Naive thymus-derived CD4-positive, alpha-beta T cell (primary cell): ENCODE measurements around the gene SPTBN5. TPM values are rescaled to one million over a fixed set of nuclear protein-coding genes. Genes with fewer than 3 reads are reported as not detected.
A peak's percentile ranks its signal among the peaks of the same experiment; 100 is the strongest.

ENCODE experiments used
- ATAC-seq: fragments of 150-1000 bp; cut with Tn5 transposase; 2 replicates; pipeline ENCODE4 v1.10.0; 2021; ENCODE audit warnings: mild to moderate bottlenecking, moderate library complexity
- CTCF ChIA-PET: fragments of 350-600 bp; sonication (Branson Sonifier 250); formaldehyde crosslinking; loops from one replicate; lab custom pipeline; 2021; ENCODE audit warnings: antibody characterized with exemption; lab: Charles Lee
- POLR2A ChIA-PET: fragments of 350-600 bp; sonication (Branson Sonifier 250); formaldehyde crosslinking; loops from one replicate; lab custom pipeline; 2021; ENCODE audit warnings: antibody characterized with exemption, inconsistent platforms; lab: Charles Lee
- DNase-seq, 9 donors: peaks; one replicate each; pipeline versions ENCODE4 v3.0.0 to v3.0.0-alpha.2; 2020 to 2022; ENCODE audit warnings: mixed read lengths in 1 of 9
- H3K27ac ChIP-seq: one replicate; pipeline ENCODE4 v1.7.0; 2013; ENCODE audit warnings: mild to moderate bottlenecking, low read depth, low read length, moderate library complexity
- H3K27me3 ChIP-seq, 2 donors: one replicate each; pipeline ENCODE4 v1.7.0; 2013; ENCODE audit warnings: low read length in 2 of 2, mild to moderate bottlenecking in 2 of 2, moderate library complexity in 2 of 2; ENCODE audit not compliant: control insufficient read depth in 2 of 2, insufficient read depth in 2 of 2
- H3K36me3 ChIP-seq, 3 experiments: 1 replicate in 2 of 3; 2 replicates in 1 of 3; pipeline ENCODE4 v1.7.0; 2013; ENCODE audit warnings: low read length in 3 of 3, mild to moderate bottlenecking in 3 of 3, moderate library complexity in 1 of 3; ENCODE audit not compliant: insufficient read depth in 3 of 3, control insufficient read depth in 2 of 3
- H3K4me1 ChIP-seq, 2 donors: one replicate each; pipeline ENCODE4 v1.7.0; 2013; ENCODE audit warnings: low read length in 2 of 2, mild to moderate bottlenecking in 2 of 2, moderate library complexity in 1 of 2; ENCODE audit not compliant: control insufficient read depth in 2 of 2, insufficient read depth in 2 of 2
- H3K4me3 ChIP-seq: 2 replicates; pipeline ENCODE4 v1.7.0; 2013; ENCODE audit warnings: mild to moderate bottlenecking, low read length
- H3K9me3 ChIP-seq, 3 experiments: 1 replicate in 2 of 3; 2 replicates in 1 of 3; pipeline ENCODE4 v1.7.0; 2013; ENCODE audit warnings: low read length in 3 of 3; ENCODE audit not compliant: control insufficient read depth in 2 of 3
- H3K27ac Mint-ChIP-seq, 9 donors: one replicate each; pipeline ENCODE4 v1.8.0; 2020 to 2022; ENCODE audit warnings: mixed read lengths in 9 of 9, mild to moderate bottlenecking in 8 of 9, moderate library complexity in 5 of 9, inconsistent platforms in 2 of 9
- H3K27me3 Mint-ChIP-seq, 5 donors: one replicate each; pipeline ENCODE4 v1.8.0; 2021 to 2022; ENCODE audit warnings: mixed read lengths in 5 of 5, mild to moderate bottlenecking in 1 of 5
- H3K36me3 Mint-ChIP-seq, 5 donors: one replicate each; pipeline ENCODE4 v1.8.0; 2020 to 2022; ENCODE audit warnings: mixed read lengths in 5 of 5, mild to moderate bottlenecking in 3 of 5, inconsistent platforms in 1 of 5
- H3K4me1 Mint-ChIP-seq, 7 donors: one replicate each; pipeline ENCODE4 v1.8.0; 2020 to 2022; ENCODE audit warnings: mixed read lengths in 7 of 7, mild to moderate bottlenecking in 3 of 7, inconsistent platforms in 1 of 7
- H3K4me3 Mint-ChIP-seq, 10 donors: one replicate each; pipeline ENCODE4 v1.8.0; 2020 to 2022; ENCODE audit warnings: mild to moderate bottlenecking in 10 of 10, mixed read lengths in 10 of 10, moderate library complexity in 6 of 10, inconsistent platforms in 2 of 10
- H3K9me3 Mint-ChIP-seq, 11 donors: one replicate each; pipeline ENCODE4 v1.8.0; 2020 to 2022; ENCODE audit warnings: mixed read lengths in 11 of 11, mild to moderate bottlenecking in 4 of 11, inconsistent platforms in 1 of 11, moderate library complexity in 1 of 11
- intact Hi-C, 2 donors: fragments of 100-400 bp; cut with micrococcal nuclease; formaldehyde crosslinking; loops; one replicate each; pipeline ENCODE4 v1.15.1; 2023
- polyA plus RNA-seq, 2 donors: library from polyadenylated mRNA; unstranded; fragments of 300-500 nt; fragmentation: Illumina TruSeq; gene quantifications; one replicate each; pipeline ENCODE4 v1.2.3, GENCODE V29; 2021
- total RNA-seq, 6 experiments: library from RNA in 5 of 6; stranded (reverse) in 5 of 6; gene quantifications; 1 replicate in 5 of 6; 2 replicates in 1 of 6; pipeline ENCODE4 v1.2.3 and lab custom pipeline; 2021 to 2026

SPTBN5 gene
- total RNA-seq (1 to 10 TPM; 1.4 to 2.7 (median 1.9) TPM), polyA plus RNA-seq (under 1 TPM in 1 of 2 donors, not detected in 1; 0.12 TPM), total RNA-seq (lab: John Stamatoyannopoulos, UW) (19.7 reads per million, percentile 50 among the genes with 10 or more reads in this experiment)

GRCh38 chr15:41893422-41894250 is at the start of gene SPTBN5:
Gene SPTBN5, minus strand, starts transcription at chr15:41894053. Its CDS starts 556 bp downstream, at chr15:41893497.
- no peaks in the 10 kb centered on the region for H3K36me3 ChIP-seq
- no peak for DNase-seq
- no peak for ATAC-seq
- H3K4me1 ChIP-seq, result peaks cover 35 to 39% of the 10 kb centered on the region in 2 donors
- peak within 1 kb of the TSS; percentile 27 for H3K4me3 ChIP-seq
- H3K27ac Mint-ChIP-seq, result peak within 1 kb of the TSS; percentile 92 to 99 (median 97)
- intact Hi-C loops, result loop anchor here (1.0 to 2.0 kb wide), 6 partner anchors 11 to 119 kb away; partner anchors contain the start of genes EHD4 (in 1 of the 2), JMJD7 (in 1 of the 2) and MAPKBP1 (in 1 of the 2)
- peak within 1 kb of the TSS; percentile 37 to 78 (median 70) for H3K4me3 Mint-ChIP-seq
- no peaks in the 10 kb centered on the region for H3K27me3 ChIP-seq
- CTCF ChIA-PET, result interaction anchor here (0.9 to 4.8 kb wide), 7 partner anchors 9 to 120 kb away, joined by 3 to 25 read pairs (median 7); partner anchors contain the start of gene MAPKBP1
- H3K36me3 Mint-ChIP-seq, result peaks cover 0 to 4% (median 0%) of the 10 kb centered on the region in 5 donors
- no peaks in the 10 kb centered on the region for H3K27me3 Mint-ChIP-seq
- H3K4me1 Mint-ChIP-seq, result peaks cover 19 to 53% (median 41%) of the 10 kb centered on the region in 7 donors
- peak within 1 kb of the TSS; percentile 80 for H3K27ac ChIP-seq
- POLR2A ChIA-PET, result interaction anchor here (0.6 to 2.8 kb wide), 9 partner anchors 11 to 120 kb away, joined by 3 to 13 read pairs (median 4); partner anchors contain the start of genes EHD4 and MAPKBP1
- no peaks in the 10 kb centered on the region for H3K9me3 Mint-ChIP-seq
- no peaks in the 10 kb centered on the region for H3K9me3 ChIP-seq

DNA sequence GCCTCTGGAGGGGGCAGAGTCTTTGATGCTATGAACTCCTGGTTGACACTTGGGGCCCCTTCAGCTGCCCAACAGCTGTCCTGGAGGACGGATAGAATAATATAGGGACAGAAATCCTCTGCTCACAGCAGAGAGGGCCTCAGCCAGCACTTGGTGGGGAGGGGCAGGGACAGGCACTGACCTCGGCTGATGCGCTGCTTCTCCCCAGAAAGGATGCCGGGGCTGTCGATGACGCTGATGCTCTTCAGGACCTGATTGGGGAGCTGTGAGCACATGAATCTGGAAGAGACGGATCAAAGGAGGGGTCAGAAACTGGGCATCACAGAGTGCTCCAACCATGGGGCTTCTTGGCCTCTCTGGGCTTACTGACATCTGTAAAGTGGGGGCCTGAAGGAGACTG is 49.0 kb upstream of the SPTBN5 start:
- intact Hi-C loops, result no loop called here
- H3K27me3 ChIP-seq, result no peaks in the 10 kb centered on the region
- Mint-ChIP-seq H3K4me3 (no peak overlapping the region), H3K27me3 (no peaks in the 10 kb centered on the region), H3K4me1 (peaks cover 9 to 40% (median 16%) of the 10 kb centered on the region in 7 donors), H3K36me3 (peaks cover 0 to 27% (median 5%) of the 10 kb centered on the region in 5 donors), H3K27ac (peak overlapping the region in 6 of 9 donors; percentile 6 to 70 (median 56)), H3K9me3 (no peaks in the 10 kb centered on the region)
- H3K9me3 ChIP-seq, result no peaks in the 10 kb centered on the region
- H3K36me3 ChIP-seq, result peaks cover 0 to 20% (median 0%) of the 10 kb centered on the region in 3 experiments
- ATAC-seq, result no peak
- H3K27ac ChIP-seq, result no peak overlapping the region
- H3K4me1 ChIP-seq, result peaks cover 7 to 10% of the 10 kb centered on the region in 2 donors
- no peak overlapping the region for H3K4me3 ChIP-seq
- CTCF ChIA-PET, result no interaction called here
- DNase-seq, result no peak
- POLR2A ChIA-PET, result interaction anchor here (0.6 to 1.2 kb wide), 4 partner anchors 8 to 111 kb away, joined by 3 to 4 read pairs (median 3); no protein-coding TSS in a partner anchor

DNA sequence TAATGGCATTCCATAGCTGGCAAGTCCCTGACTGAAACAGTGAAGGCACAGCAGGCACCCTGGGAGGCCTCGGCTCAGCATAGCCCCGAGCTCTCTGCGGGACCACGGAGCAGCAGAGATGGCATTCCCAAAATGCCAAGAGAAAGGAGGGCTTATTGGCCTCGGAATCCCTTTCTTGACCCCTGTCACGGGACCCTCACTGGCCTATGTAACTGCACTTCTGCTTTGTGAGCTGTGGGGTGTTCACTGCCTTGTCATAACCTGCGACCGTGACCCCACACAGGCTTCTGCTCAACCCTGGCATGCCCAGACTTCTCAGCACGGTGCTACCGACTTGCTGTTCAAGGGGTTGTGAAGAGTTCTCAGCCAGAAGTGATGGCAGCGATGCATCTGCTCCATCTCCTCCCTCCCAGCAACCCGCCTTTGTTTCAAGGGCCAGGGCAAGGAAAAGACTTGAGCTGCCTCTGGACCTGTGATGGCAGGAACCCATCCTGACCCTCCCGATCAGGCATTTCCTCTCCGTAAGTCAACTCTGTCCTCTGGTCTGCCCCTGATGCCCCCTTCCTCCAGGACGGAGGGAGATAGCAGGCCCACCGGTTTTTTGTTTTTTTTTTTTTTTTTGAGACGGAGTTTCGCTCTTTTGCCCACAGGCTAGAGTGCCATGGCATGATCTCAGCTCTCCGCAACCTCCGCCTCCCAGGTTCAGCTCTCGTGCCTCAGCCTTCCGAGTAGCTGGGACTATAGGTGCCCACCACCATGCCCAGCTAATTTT is 48.0 kb upstream of the SPTBN5 start:
- Histone ChIP-seq H3K27me3 (no peaks in the 10 kb centered on the region), H3K9me3 (no peaks in the 10 kb centered on the region), H3K36me3 (peaks cover 0 to 20% (median 0%) of the 10 kb centered on the region in 3 experiments), H3K4me1 (peaks cover 17 to 21% of the 10 kb centered on the region in 2 donors), H3K27ac (no peak overlapping the region), H3K4me3 (no peak overlapping the region)
- Mint-ChIP-seq H3K27ac (peak overlapping the region in 4 of 9 donors; percentile 28 to 72 (median 48)), H3K27me3 (no peaks in the 10 kb centered on the region), H3K9me3 (no peaks in the 10 kb centered on the region), H3K4me3 (no peak overlapping the region), H3K36me3 (peaks cover 0 to 27% (median 5%) of the 10 kb centered on the region in 5 donors), H3K4me1 (peaks cover 14 to 45% (median 27%) of the 10 kb centered on the region in 7 donors)
- no peak for DNase-seq
- no peak for ATAC-seq
- ChIA-PET POLR2A (interaction anchor here (0.7 to 2.2 kb wide), 4 partner anchors 8 to 197 kb away, joined by 3 to 10 read pairs (median 3); partner anchors contain the start of gene EHD4), CTCF (no interaction called here)
- intact Hi-C loops, result no loop called here

GRCh38 chr15:41940441-41940857 is 46.6 kb upstream of the SPTBN5 start:
- H3K27me3 Mint-ChIP-seq, result no peaks in the 10 kb centered on the region
- intact Hi-C loops, result no loop called here
- no peaks in the 10 kb centered on the region for H3K9me3 ChIP-seq
- H3K4me3 ChIP-seq, result no peak overlapping the region
- no peak for ATAC-seq
- no peaks in the 10 kb centered on the region for H3K27me3 ChIP-seq
- peaks cover 28 to 58% (median 41%) of the 10 kb centered on the region in 7 donors for H3K4me1 Mint-ChIP-seq
- POLR2A ChIA-PET, result interaction anchor here (0.6 to 2.2 kb wide), 3 partner anchors 9 to 515 kb away, joined by 3 to 10 read pairs (median 6); partner anchors contain the start of gene EHD4
- H3K27ac ChIP-seq, result no peak overlapping the region
- no peaks in the 10 kb centered on the region for H3K9me3 Mint-ChIP-seq
- DNase-seq, result peak in 1 of 9 donors; percentile 62
- H3K36me3 Mint-ChIP-seq, result peaks cover 0 to 27% (median 5%) of the 10 kb centered on the region in 5 donors
- H3K27ac Mint-ChIP-seq, result peak overlapping the region; percentile 38 to 93 (median 63)
- H3K36me3 ChIP-seq, result peaks cover 0 to 14% (median 0%) of the 10 kb centered on the region in 3 experiments
- H3K4me1 ChIP-seq, result peaks cover 31 to 35% of the 10 kb centered on the region in 2 donors
- peak overlapping the region in 1 of 10 donors; percentile 59 for H3K4me3 Mint-ChIP-seq
- CTCF ChIA-PET, result interaction anchor here (0.5 to 1.0 kb wide), 2 partner anchors 166 to 1196 kb away, joined by 3 read pairs; partner anchors contain the start of gene MAPKBP1

- ChIA-PET POLR2A (interaction anchor here (0.6 to 2.2 kb wide), 3 partner anchors 32 to 1222 kb away, joined by 3 to 10 read pairs (median 3); partner anchors contain the start of gene EHD4), CTCF (interaction anchor here (1.0 to 1.7 kb wide), 3 partner anchors 11 to 166 kb away, joined by 3 to 8 read pairs (median 5); partner anchors contain the start of gene MAPKBP1)
- Mint-ChIP-seq H3K27ac (peak overlapping the region in 7 of 9 donors; percentile 38 to 93 (median 61)), H3K9me3 (no peaks in the 10 kb centered on the region), H3K4me3 (peak overlapping the region in 1 of 10 donors; percentile 59), H3K27me3 (no peaks in the 10 kb centered on the region), H3K36me3 (peaks cover 0 to 23% (median 5%) of the 10 kb centered on the region in 5 donors), H3K4me1 (peaks cover 33 to 62% (median 45%) of the 10 kb centered on the region in 7 donors)
- DNase-seq, result no peak
- H3K9me3 ChIP-seq, result no peaks in the 10 kb centered on the region
- peaks cover 36 to 39% of the 10 kb centered on the region in 2 donors for H3K4me1 ChIP-seq
- no peaks in the 10 kb centered on the region for H3K27me3 ChIP-seq
- intact Hi-C loops, result loop anchor here in 1 of 2 donors (5.0 to 10.0 kb wide), 2 partner anchors 275 to 318 kb away; partner anchors contain the start of gene MGA
- no peak for ATAC-seq
- no peak overlapping the region for H3K27ac ChIP-seq
- no peak overlapping the region for H3K4me3 ChIP-seq
- peaks cover 0 to 12% (median 0%) of the 10 kb centered on the region in 3 experiments for H3K36me3 ChIP-seq
Observed at GRCh38 chr15:41939986-41940385, 46.1 kb upstream of the SPTBN5 start.
